Nephron progenitor cell (in vitro differentiated cells): ENCODE measurements around the gene SLC4A1AP.

Experiments used
- DNase-seq: peaks from one replicate; pipeline ENCODE4 v3.0.0; 2021
- H3K27ac Mint-ChIP-seq: 2 replicates; pipeline ENCODE4 v1.8.0; 2021; ENCODE audit warnings: mild to moderate bottlenecking, moderate library complexity, mixed read lengths
- H3K27me3 Mint-ChIP-seq: 2 replicates; pipeline ENCODE4 v1.8.0; 2021; ENCODE audit warnings: mild to moderate bottlenecking, low read depth, mixed read lengths; ENCODE audit not compliant: poor library complexity
- H3K36me3 Mint-ChIP-seq: 2 replicates; pipeline ENCODE4 v1.8.0; 2021; ENCODE audit warnings: low read depth, mixed read lengths
- H3K4me1 Mint-ChIP-seq: 2 replicates; pipeline ENCODE4 v1.8.0; 2021; ENCODE audit warnings: mixed read lengths
- H3K4me3 Mint-ChIP-seq: 2 replicates; pipeline ENCODE4 v1.8.0; 2021; ENCODE audit warnings: mild to moderate bottlenecking, moderate library complexity, mixed read lengths
- H3K9me3 Mint-ChIP-seq: 2 replicates; pipeline ENCODE4 v1.8.0; 2021; ENCODE audit warnings: mild to moderate bottlenecking, moderate library complexity, mixed read lengths
- TF ChIP-seq, protein P1 (sequence below): fragments of 200-600 bp; sonication (generic); IDR thresholded peaks from 2 replicates; pipeline ENCODE4 v1.5.0; 2021; ENCODE audit warnings: antibody characterized with exemption

SLC4A1AP gene

DNA sequence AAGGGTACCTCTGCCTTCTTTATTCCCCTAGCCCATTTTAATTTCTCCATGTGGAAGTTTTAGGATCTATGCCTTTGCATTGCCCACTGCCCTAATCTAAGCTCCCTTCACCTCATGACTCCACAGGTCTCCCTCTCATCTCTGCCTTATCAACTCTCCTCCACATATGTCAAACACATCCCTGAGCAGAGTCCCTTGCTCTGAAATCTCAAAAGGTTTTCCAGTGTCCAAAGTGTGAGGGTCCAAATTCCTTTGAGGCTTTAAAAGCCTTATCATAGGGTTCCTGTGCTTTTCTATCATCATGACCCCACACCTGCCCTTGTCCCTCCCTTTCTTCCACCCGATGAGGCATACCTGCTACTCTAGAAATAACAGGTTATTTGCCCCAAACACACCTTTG lies 38.6 kb downstream of the SLC4A1AP start:
- TF ChIP-seq, protein P1, sequence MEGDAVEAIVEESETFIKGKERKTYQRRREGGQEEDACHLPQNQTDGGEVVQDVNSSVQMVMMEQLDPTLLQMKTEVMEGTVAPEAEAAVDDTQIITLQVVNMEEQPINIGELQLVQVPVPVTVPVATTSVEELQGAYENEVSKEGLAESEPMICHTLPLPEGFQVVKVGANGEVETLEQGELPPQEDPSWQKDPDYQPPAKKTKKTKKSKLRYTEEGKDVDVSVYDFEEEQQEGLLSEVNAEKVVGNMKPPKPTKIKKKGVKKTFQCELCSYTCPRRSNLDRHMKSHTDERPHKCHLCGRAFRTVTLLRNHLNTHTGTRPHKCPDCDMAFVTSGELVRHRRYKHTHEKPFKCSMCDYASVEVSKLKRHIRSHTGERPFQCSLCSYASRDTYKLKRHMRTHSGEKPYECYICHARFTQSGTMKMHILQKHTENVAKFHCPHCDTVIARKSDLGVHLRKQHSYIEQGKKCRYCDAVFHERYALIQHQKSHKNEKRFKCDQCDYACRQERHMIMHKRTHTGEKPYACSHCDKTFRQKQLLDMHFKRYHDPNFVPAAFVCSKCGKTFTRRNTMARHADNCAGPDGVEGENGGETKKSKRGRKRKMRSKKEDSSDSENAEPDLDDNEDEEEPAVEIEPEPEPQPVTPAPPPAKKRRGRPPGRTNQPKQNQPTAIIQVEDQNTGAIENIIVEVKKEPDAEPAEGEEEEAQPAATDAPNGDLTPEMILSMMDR: no peak
- peaks cover 7% of the 10 kb centered on the region for H3K36me3 Mint-ChIP-seq
- no peak overlapping the region for H3K27ac Mint-ChIP-seq
- no peaks in the 10 kb centered on the region for H3K9me3 Mint-ChIP-seq
- peaks cover 21% of the 10 kb centered on the region for H3K4me1 Mint-ChIP-seq
- H3K27me3 Mint-ChIP-seq: no peaks in the 10 kb centered on the region
- no peak for DNase-seq
- no peak overlapping the region for H3K4me3 Mint-ChIP-seq

DNA sequence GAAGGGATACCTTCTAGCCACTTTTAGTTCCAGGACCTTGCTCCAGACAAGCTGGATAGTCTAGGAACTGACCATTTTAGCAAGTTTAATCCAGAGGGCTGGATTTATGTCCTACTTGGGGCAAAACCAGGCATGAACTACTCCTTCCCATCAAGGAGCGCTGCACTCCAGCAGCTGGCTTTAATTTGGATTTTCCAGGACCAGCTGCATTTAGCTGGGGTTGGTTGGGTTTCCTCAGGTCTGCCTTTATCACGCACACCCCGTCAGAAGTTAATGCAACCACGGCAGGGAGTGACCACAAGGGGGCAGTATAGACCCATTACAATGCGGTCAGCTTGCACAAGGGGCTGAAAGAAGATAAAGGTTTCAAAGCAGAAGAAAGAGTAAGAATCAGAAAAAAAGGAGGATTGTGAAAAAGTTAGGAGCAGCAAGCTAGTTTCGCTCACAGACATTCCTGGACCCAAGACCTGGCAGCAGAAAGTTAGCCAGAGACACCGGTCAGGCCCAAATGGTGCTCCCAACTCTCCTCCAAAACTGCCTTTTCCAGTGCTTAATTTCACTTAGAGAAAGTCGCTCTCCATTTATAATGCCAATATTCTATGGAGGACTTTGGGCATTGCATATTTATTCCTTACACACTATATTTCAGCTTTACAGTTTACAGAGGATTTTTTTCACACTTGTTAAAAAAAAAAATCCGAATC lies 40.1 kb downstream of the SLC4A1AP start:
- H3K4me1 Mint-ChIP-seq: peaks cover 21% of the 10 kb centered on the region
- no peaks in the 10 kb centered on the region for H3K27me3 Mint-ChIP-seq
- H3K36me3 Mint-ChIP-seq: no peaks in the 10 kb centered on the region
- peak; percentile 88 for DNase-seq
- no peak overlapping the region for H3K4me3 Mint-ChIP-seq
- TF ChIP-seq, protein P1: peak; percentile 84
- no peaks in the 10 kb centered on the region for H3K9me3 Mint-ChIP-seq
- H3K27ac Mint-ChIP-seq: no peak overlapping the region

DNA sequence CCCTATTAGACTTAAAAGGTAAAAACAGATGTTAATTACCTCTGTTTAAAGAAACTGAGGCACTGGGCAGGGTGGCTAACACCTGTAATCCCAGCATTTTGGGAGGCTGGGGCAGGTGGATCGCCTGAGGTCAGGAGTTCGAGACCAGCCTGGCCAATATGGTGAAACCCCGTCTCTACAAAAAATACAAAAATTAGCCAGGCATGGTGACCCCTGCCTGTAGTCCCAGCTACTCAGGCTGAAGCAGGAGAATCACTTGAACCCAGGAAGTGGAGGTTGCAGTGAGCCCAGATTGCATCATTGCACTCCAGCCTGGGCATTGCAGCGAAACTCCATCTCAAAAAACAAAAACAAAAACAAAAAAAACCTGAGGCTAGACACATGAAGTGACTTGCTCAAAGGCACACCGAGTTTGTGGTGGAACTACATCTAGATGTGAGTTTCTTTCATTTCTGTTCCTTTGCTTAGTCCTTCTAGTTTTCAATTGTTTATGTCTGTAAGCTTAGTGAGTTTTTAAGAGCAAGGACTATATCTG lies 40.7 kb downstream of the SLC4A1AP start:
- Mint-ChIP-seq H3K36me3 (no peaks in the 10 kb centered on the region), H3K4me1 (peaks cover 21% of the 10 kb centered on the region), H3K4me3 (no peak overlapping the region), H3K27me3 (no peaks in the 10 kb centered on the region), H3K9me3 (no peaks in the 10 kb centered on the region), H3K27ac (no peak overlapping the region)
- DNase-seq: no peak
- TF ChIP-seq, protein P1: no peak

- Mint-ChIP-seq H3K27ac (peak overlapping the region; percentile 60), H3K4me1 (peaks cover 21% of the 10 kb centered on the region), H3K27me3 (no peaks in the 10 kb centered on the region), H3K36me3 (no peaks in the 10 kb centered on the region), H3K4me3 (no peak overlapping the region), H3K9me3 (no peaks in the 10 kb centered on the region)
- no peak for DNase-seq
- TF ChIP-seq, protein P1: no peak
Observed at GRCh38 chr2:27705851-27706622, 42.3 kb downstream of the SLC4A1AP start.

- TF ChIP-seq, protein P1: no peak
- no peaks in the 10 kb centered on the region for H3K9me3 Mint-ChIP-seq
- H3K27ac Mint-ChIP-seq: no peak overlapping the region
- H3K27me3 Mint-ChIP-seq: peaks cover 3% of the 10 kb centered on the region
- no peak for DNase-seq
- no peaks in the 10 kb centered on the region for H3K36me3 Mint-ChIP-seq
- no peak overlapping the region for H3K4me3 Mint-ChIP-seq
- H3K4me1 Mint-ChIP-seq: peaks cover 27% of the 10 kb centered on the region
Observed at GRCh38 chr2:27707462-27708256, 44.0 kb downstream of the SLC4A1AP start.
